Nephron (organoid): ENCODE results near the gene PIGS.

ENCODE experiments used
- H3K27ac Mint-ChIP-seq, 3 experiments: 2 replicates each; pipeline ENCODE4 v1.8.0; 2020; ENCODE audit warnings: mixed read lengths in 3 of 3, mild to moderate bottlenecking in 2 of 3, moderate library complexity in 1 of 3
- H3K27me3 Mint-ChIP-seq: 2 replicates; pipeline ENCODE4 v1.8.0; 2021; ENCODE audit warnings: low read depth, mild to moderate bottlenecking, moderate library complexity, mixed read lengths
- H3K36me3 Mint-ChIP-seq: 2 replicates; pipeline ENCODE4 v1.8.0; 2020; ENCODE audit warnings: low read depth, mixed read lengths
- H3K4me1 Mint-ChIP-seq: 2 replicates; pipeline ENCODE4 v1.8.0; 2020; ENCODE audit warnings: mixed read lengths
- H3K4me3 Mint-ChIP-seq, 3 experiments: 2 replicates each; pipeline ENCODE4 v1.8.0; 2020; ENCODE audit warnings: mild to moderate bottlenecking in 3 of 3, mixed read lengths in 3 of 3, moderate library complexity in 2 of 3
- H3K9me3 Mint-ChIP-seq: 2 replicates; pipeline ENCODE4 v1.8.0; 2020; ENCODE audit warnings: mixed read lengths
- TF ChIP-seq, protein P1 (sequence below), 3 experiments: fragments of 200-600 bp; sonication (generic); IDR thresholded peaks; one replicate each; pipeline ENCODE4 v1.5.0; 2021; ENCODE audit warnings: antibody characterized with exemption in 3 of 3; ENCODE audit not compliant: unreplicated experiment in 3 of 3

PIGS gene

DNA sequence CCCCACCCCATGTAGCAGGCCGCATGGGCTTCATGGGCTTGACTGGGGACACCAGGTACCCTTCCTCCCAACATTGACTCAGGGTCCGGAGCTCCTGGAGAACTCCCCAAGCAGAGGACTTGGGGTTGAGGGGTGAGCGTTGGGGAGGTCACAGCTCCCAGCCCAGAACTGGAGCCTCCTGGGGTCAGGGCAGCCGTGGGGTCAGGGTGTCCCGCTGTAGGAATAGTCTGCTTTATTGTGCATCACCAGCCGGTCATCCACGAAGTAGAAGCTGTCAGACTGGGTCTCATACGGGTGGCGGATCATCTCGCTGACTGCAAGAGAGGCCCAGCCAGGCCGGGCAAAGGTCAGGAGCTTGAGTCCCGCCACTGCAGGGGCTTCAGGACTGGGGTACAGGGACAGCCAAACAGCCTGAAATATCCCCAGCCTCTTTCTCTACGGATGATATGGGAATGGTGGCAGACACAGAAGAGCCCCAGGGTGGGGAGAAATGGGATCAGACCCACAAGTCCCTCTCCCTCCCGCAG, 24.2 kb downstream of the PIGS start:
- H3K4me3 Mint-ChIP-seq, result no peak overlapping the region
- H3K36me3 Mint-ChIP-seq, result no peaks in the 10 kb centered on the region
- H3K9me3 Mint-ChIP-seq, result no peaks in the 10 kb centered on the region
- peaks cover 24% of the 10 kb centered on the region for H3K4me1 Mint-ChIP-seq
- TF ChIP-seq, protein P1, sequence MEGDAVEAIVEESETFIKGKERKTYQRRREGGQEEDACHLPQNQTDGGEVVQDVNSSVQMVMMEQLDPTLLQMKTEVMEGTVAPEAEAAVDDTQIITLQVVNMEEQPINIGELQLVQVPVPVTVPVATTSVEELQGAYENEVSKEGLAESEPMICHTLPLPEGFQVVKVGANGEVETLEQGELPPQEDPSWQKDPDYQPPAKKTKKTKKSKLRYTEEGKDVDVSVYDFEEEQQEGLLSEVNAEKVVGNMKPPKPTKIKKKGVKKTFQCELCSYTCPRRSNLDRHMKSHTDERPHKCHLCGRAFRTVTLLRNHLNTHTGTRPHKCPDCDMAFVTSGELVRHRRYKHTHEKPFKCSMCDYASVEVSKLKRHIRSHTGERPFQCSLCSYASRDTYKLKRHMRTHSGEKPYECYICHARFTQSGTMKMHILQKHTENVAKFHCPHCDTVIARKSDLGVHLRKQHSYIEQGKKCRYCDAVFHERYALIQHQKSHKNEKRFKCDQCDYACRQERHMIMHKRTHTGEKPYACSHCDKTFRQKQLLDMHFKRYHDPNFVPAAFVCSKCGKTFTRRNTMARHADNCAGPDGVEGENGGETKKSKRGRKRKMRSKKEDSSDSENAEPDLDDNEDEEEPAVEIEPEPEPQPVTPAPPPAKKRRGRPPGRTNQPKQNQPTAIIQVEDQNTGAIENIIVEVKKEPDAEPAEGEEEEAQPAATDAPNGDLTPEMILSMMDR (IDR thresholded peaks at IDR 0.05; ENCODE audit: unreplicated experiment in 3 of 3), result no peak
- H3K27ac Mint-ChIP-seq, result peak overlapping the region in 1 of 3 experiments; percentile 68
- no peaks in the 10 kb centered on the region for H3K27me3 Mint-ChIP-seq

DNA sequence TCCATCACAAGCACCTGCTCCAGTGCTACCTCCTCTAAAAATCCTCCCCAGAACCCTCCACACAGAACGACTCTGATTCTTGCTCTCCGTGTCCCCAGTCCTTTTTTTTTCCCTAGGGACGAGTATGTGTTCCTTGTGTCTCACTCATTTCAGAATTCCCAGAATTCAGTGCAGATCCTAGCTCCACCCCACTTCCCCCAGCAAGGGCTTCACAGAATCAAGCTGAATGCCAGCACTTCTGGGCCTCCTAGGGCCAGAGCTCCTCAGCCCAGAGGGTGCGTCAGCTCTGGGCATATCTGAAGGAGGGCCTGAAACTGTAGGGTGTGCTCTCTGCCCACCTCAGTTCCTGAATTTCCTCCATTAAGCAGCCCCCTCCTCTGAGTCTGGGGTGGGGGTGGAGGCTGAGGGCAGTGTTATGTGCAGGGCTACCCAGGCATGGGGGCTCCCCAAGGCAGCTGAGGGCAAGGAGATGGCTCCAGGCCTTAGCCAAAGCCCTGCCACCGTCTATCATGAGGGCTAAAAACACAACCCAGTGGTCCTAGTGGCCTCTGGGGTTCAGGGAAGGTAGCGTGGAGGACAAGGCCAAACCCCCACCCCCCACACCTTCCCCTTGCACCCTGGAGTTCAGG, 25.4 kb downstream of the PIGS start:
- Mint-ChIP-seq H3K9me3 (no peaks in the 10 kb centered on the region), H3K36me3 (no peaks in the 10 kb centered on the region), H3K27me3 (no peaks in the 10 kb centered on the region), H3K4me3 (no peak overlapping the region), H3K27ac (peak overlapping the region; percentile 18 to 68 (median 24)), H3K4me1 (peaks cover 14% of the 10 kb centered on the region)
- TF ChIP-seq, protein P1 (IDR thresholded peaks at IDR 0.05; ENCODE audit: unreplicated experiment in 3 of 3), result no peak

DNA sequence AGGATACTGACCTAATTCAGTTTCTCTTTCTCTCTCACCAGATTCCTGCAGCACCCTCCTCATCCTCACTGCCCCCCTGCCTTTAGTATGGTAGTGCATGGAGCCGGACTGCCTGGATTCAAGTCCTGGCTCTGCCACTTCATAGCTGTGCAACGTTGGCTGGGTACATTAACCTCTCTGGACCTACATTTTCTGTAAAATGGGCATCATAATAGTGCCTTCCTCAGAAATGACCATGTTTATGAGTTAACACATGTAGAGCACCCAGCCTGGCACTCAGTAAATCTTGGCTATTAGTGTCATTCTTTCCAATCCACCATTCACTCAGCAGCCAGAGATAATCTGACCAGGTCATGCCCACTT, 26.2 kb downstream of the PIGS start:
- peaks cover 9% of the 10 kb centered on the region for H3K4me1 Mint-ChIP-seq
- no peak overlapping the region for H3K4me3 Mint-ChIP-seq
- H3K27ac Mint-ChIP-seq, result no peak overlapping the region
- no peaks in the 10 kb centered on the region for H3K27me3 Mint-ChIP-seq
- TF ChIP-seq, protein P1 (IDR thresholded peaks at IDR 0.05; ENCODE audit: unreplicated experiment in 3 of 3), result no peak
- no peaks in the 10 kb centered on the region for H3K36me3 Mint-ChIP-seq
- H3K9me3 Mint-ChIP-seq, result no peaks in the 10 kb centered on the region

DNA sequence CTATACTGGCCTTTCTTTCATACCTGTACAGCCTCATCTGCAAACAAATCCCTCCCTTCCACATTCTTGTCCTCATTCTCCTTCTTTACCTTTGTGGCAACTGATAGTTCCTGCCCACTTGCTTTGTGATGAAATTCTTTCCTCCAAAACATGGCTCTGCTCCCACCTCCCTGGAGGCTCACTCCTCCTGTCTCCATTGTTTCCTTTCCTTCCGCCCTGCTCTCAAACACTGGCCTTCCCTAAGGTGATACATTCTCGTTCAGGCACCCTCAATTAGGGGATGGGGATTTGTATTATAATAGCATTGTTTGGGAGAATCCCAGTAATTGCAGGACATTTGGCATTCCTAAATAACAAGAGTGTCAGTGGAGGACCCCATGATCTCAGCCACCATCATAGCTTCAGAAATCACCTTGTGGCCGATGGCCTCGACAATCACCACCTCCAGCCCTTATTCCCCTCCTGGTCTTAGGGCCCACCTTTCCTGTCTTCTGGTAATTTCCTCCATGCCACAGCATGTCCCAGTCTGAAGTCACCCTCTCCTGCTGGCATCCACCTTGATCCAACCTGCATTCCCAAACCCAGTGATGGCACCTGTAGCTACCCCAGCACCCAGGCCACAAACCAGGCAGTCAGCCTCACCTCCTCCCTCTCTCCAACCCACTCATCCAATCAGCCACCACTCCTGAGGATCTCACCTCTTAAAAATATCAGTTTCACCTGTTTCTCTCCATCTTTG, 26.8 kb downstream of the PIGS start:
- TF ChIP-seq, protein P1 (IDR thresholded peaks at IDR 0.05; ENCODE audit: unreplicated experiment in 3 of 3), result no peak
- Mint-ChIP-seq H3K4me3 (no peak overlapping the region), H3K27me3 (no peaks in the 10 kb centered on the region), H3K36me3 (no peaks in the 10 kb centered on the region), H3K27ac (no peak overlapping the region), H3K9me3 (no peaks in the 10 kb centered on the region), H3K4me1 (peaks cover 6% of the 10 kb centered on the region)

DNA sequence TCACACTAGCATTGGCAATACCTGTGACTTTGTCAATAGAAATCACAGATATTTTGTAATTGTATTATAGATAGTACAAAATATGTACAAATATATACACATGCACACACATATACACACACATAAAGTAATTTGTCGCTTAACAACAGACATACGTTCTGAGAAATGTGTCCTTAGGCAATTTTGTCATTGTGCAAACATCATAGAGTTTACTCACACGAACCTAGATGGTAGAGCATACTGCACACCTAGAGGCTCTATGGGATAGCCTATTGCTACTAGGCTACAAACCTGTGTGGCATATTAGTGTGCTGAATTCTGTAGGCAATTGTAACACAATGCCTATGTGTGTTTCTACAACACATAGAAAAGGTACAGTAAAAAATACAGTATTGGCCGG, 29.9 kb downstream of the PIGS start:
- no peaks in the 10 kb centered on the region for H3K36me3 Mint-ChIP-seq
- H3K27me3 Mint-ChIP-seq, result no peaks in the 10 kb centered on the region
- TF ChIP-seq, protein P1 (IDR thresholded peaks at IDR 0.05; ENCODE audit: unreplicated experiment in 3 of 3), result no peak
- H3K27ac Mint-ChIP-seq, result no peak overlapping the region
- no peak overlapping the region for H3K4me3 Mint-ChIP-seq
- no peaks in the 10 kb centered on the region for H3K4me1 Mint-ChIP-seq
- H3K9me3 Mint-ChIP-seq, result no peaks in the 10 kb centered on the region
